ENCODE measurements around the gene RTN4.

DNA sequence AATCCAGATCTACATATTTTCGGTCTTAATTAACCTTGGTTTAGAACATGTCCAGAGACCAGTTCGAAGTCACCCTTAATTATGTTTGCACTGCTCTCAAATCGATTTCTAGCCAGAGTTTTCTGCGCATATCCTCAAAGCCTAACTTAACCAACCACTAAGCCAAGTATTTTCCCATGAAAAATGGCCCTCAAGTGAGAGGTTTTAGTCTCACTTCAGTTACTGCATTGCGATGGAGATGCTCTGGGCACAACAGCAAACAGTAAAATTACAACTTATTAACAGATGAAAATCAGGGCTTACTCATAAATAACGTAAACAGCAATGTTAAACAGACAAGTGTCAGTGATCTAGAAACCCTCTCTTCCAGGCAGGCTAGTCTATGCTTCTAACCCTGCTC, 4.5 kb downstream of the RTN4 start:
- TF ChIP-seq TCF7L2 (IDR thresholded peaks at IDR 0.05; ENCODE audit: low read depth, low read length) (no peak), POLR2AphosphoS5 (IDR thresholded peaks at IDR 0.05; ENCODE audit: low read depth, low read length) (no peak)
- TF ChIP-seq, protein P1, sequence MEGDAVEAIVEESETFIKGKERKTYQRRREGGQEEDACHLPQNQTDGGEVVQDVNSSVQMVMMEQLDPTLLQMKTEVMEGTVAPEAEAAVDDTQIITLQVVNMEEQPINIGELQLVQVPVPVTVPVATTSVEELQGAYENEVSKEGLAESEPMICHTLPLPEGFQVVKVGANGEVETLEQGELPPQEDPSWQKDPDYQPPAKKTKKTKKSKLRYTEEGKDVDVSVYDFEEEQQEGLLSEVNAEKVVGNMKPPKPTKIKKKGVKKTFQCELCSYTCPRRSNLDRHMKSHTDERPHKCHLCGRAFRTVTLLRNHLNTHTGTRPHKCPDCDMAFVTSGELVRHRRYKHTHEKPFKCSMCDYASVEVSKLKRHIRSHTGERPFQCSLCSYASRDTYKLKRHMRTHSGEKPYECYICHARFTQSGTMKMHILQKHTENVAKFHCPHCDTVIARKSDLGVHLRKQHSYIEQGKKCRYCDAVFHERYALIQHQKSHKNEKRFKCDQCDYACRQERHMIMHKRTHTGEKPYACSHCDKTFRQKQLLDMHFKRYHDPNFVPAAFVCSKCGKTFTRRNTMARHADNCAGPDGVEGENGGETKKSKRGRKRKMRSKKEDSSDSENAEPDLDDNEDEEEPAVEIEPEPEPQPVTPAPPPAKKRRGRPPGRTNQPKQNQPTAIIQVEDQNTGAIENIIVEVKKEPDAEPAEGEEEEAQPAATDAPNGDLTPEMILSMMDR (IDR thresholded peaks at IDR 0.05) = no peak
- TF ChIP-seq, protein P2, sequence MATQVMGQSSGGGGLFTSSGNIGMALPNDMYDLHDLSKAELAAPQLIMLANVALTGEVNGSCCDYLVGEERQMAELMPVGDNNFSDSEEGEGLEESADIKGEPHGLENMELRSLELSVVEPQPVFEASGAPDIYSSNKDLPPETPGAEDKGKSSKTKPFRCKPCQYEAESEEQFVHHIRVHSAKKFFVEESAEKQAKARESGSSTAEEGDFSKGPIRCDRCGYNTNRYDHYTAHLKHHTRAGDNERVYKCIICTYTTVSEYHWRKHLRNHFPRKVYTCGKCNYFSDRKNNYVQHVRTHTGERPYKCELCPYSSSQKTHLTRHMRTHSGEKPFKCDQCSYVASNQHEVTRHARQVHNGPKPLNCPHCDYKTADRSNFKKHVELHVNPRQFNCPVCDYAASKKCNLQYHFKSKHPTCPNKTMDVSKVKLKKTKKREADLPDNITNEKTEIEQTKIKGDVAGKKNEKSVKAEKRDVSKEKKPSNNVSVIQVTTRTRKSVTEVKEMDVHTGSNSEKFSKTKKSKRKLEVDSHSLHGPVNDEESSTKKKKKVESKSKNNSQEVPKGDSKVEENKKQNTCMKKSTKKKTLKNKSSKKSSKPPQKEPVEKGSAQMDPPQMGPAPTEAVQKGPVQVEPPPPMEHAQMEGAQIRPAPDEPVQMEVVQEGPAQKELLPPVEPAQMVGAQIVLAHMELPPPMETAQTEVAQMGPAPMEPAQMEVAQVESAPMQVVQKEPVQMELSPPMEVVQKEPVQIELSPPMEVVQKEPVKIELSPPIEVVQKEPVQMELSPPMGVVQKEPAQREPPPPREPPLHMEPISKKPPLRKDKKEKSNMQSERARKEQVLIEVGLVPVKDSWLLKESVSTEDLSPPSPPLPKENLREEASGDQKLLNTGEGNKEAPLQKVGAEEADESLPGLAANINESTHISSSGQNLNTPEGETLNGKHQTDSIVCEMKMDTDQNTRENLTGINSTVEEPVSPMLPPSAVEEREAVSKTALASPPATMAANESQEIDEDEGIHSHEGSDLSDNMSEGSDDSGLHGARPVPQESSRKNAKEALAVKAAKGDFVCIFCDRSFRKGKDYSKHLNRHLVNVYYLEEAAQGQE (IDR thresholded peaks at IDR 0.05; ENCODE audit: insufficient read depth in 1 of 2, low read depth in 2 of 2, low read length in 1 of 2) = no peak

Data from Panc1 (cell line).